Thymus (tissue), 11 donors: Measurements from ENCODE around the gene SH3GL3. TPM values are rescaled to one million over a fixed set of nuclear protein-coding genes. Genes with fewer than 3 reads are reported as not detected.

Experiments used
- DNase-seq, 9 donors: peaks; one replicate each; pipeline ENCODE4 v3.0.0-alpha.2; 2013; ENCODE audit warnings: low spot score in 9 of 9, low read depth in 6 of 9, missing footprints in 1 of 9
- H3K27ac ChIP-seq, 2 donors: one replicate each; pipeline ENCODE4 v1.5.1; 2013; ENCODE audit warnings: control low read depth in 1 of 2, low read depth in 1 of 2, low read length in 1 of 2, mild to moderate bottlenecking in 1 of 2, moderate library complexity in 1 of 2
- H3K27me3 ChIP-seq, 2 donors: one replicate each; pipeline ENCODE4 v1.5.1; 2013; ENCODE audit warnings: low read length in 1 of 2; ENCODE audit not compliant: control insufficient read depth in 2 of 2, insufficient read depth in 1 of 2
- H3K36me3 ChIP-seq, 2 donors: one replicate each; pipeline ENCODE4 v1.5.1; 2013; ENCODE audit warnings: low read length in 1 of 2, mild to moderate bottlenecking in 1 of 2, moderate library complexity in 1 of 2; ENCODE audit not compliant: control insufficient read depth in 2 of 2, insufficient read depth in 2 of 2
- H3K4me1 ChIP-seq, 2 donors: one replicate each; pipeline ENCODE4 v1.5.1; 2013; ENCODE audit warnings: low read length in 2 of 2; ENCODE audit not compliant: control insufficient read depth in 2 of 2, insufficient read depth in 2 of 2
- H3K4me3 ChIP-seq, 2 donors: one replicate each; pipeline ENCODE4 v1.5.1; 2013; ENCODE audit warnings: low read length in 2 of 2, control low read depth in 1 of 2, mild to moderate bottlenecking in 1 of 2
- H3K9me3 ChIP-seq, 2 donors: one replicate each; pipeline ENCODE4 v1.5.1; 2013; ENCODE audit warnings: low read length in 1 of 2, mild to moderate bottlenecking in 1 of 2; ENCODE audit not compliant: control insufficient read depth in 2 of 2, insufficient read depth in 1 of 2
- WGBS: extraction: QIAGEN DNeasy Blood & Tissue Kit; methylation state at CpG from one replicate; pipeline ENCODE4 v1.1.7; 2013; 5-methylcytosine and 5-hydroxymethylcytosine counted together
- polyA plus RNA-seq: library from polyadenylated mRNA; stranded (reverse); fragments of 200-250 nt; gene quantifications from one replicate; pipeline ENCODE4 v1.2.3, GENCODE V29; 2013
- total RNA-seq: library from RNA; stranded (reverse); fragments of 120-200 nt; gene quantifications from one replicate; pipeline ENCODE4 v1.2.4, GENCODE V29; 2013
- donor health status: healthy.

SH3GL3 gene
- total and polyA plus RNA-seq, 2 donors: 2.2 to 3.3 TPM

- WGBS: 88% methylated on average over 3 of the region's 3 CpGs
- H3K4me3 ChIP-seq: no peak overlapping the region
Observed at GRCh38 chr15:83430441-83430840, 16.7 kb upstream of the SH3GL3 start.

GRCh38 chr15:83431521-83431920 is 15.6 kb upstream of the SH3GL3 start:
- H3K4me1 ChIP-seq: no peaks in the 10 kb centered on the region
- H3K4me3 ChIP-seq: no peak overlapping the region
- no peak for DNase-seq
- 82% methylated on average over 2 of the region's 2 CpGs for WGBS
- H3K9me3 ChIP-seq: no peaks in the 10 kb centered on the region
- no peaks in the 10 kb centered on the region for H3K36me3 ChIP-seq
- H3K27me3 ChIP-seq: no peaks in the 10 kb centered on the region
- no peak overlapping the region for H3K27ac ChIP-seq

More at GRCh38 chr15:83430441-83430840, 16.7 kb upstream of the SH3GL3 start:
- DNase-seq: no peak
- H3K9me3 ChIP-seq: no peaks in the 10 kb centered on the region
- no peaks in the 10 kb centered on the region for H3K4me1 ChIP-seq
- H3K36me3 ChIP-seq: no peaks in the 10 kb centered on the region
- H3K27me3 ChIP-seq: no peaks in the 10 kb centered on the region
- no peak overlapping the region for H3K27ac ChIP-seq

- H3K4me3 ChIP-seq: no peak overlapping the region
- 75% methylated on average over 8 of the region's 8 CpGs for WGBS
- H3K9me3 ChIP-seq: no peaks in the 10 kb centered on the region
- no peak overlapping the region for H3K27ac ChIP-seq
- no peak for DNase-seq
- H3K4me1 ChIP-seq: no peaks in the 10 kb centered on the region
- no peaks in the 10 kb centered on the region for H3K36me3 ChIP-seq
- H3K27me3 ChIP-seq: no peaks in the 10 kb centered on the region
Observed at GRCh38 chr15:83435202-83435601, 11.9 kb upstream of the SH3GL3 start.

GRCh38 chr15:83435782-83436181 is 11.4 kb upstream of the SH3GL3 start:
- Histone ChIP-seq H3K4me3 (no peak overlapping the region), H3K27me3 (no peaks in the 10 kb centered on the region), H3K36me3 (no peaks in the 10 kb centered on the region), H3K27ac (no peak overlapping the region), H3K9me3 (no peaks in the 10 kb centered on the region), H3K4me1 (no peaks in the 10 kb centered on the region)
- DNase-seq: no peak
- WGBS: 92% methylated on average over 8 of the region's 8 CpGs

GRCh38 chr15:83436513-83437158 is 10.5 kb upstream of the SH3GL3 start:
- H3K36me3 ChIP-seq: no peaks in the 10 kb centered on the region
- H3K4me1 ChIP-seq: no peaks in the 10 kb centered on the region
- H3K4me3 ChIP-seq: no peak overlapping the region
- WGBS: 26% methylated on average over 6 of the region's 6 CpGs
- H3K27me3 ChIP-seq: no peaks in the 10 kb centered on the region
- peak in 1 of 9 donors; percentile 13 for DNase-seq
- H3K9me3 ChIP-seq: no peaks in the 10 kb centered on the region
- H3K27ac ChIP-seq: no peak overlapping the region

- 90% methylated on average over 5 of the region's 5 CpGs for WGBS
Observed at GRCh38 chr15:83443076-83443847, 3.9 kb upstream of the SH3GL3 start.

GRCh38 chr15:83444936-83445335 is 2.2 kb upstream of the SH3GL3 start:
- no peak for DNase-seq
- Histone ChIP-seq H3K27ac (no peak overlapping the region), H3K36me3 (no peaks in the 10 kb centered on the region), H3K4me1 (peaks cover 6 to 12% of the 10 kb centered on the region in 2 donors), H3K9me3 (no peaks in the 10 kb centered on the region), H3K4me3 (no peak overlapping the region), H3K27me3 (peaks cover 2 to 38% of the 10 kb centered on the region in 2 donors)

More at GRCh38 chr15:83443076-83443847, 3.9 kb upstream of the SH3GL3 start:
- Histone ChIP-seq H3K4me3 (no peak overlapping the region), H3K27me3 (peaks cover 0 to 28% of the 10 kb centered on the region in 2 donors), H3K27ac (no peak overlapping the region), H3K9me3 (no peaks in the 10 kb centered on the region), H3K4me1 (peaks cover 5 to 12% of the 10 kb centered on the region in 2 donors), H3K36me3 (no peaks in the 10 kb centered on the region)
- DNase-seq: no peak

- WGBS: 10% methylated on average over 5 of the region's 5 CpGs
- no peak overlapping the region for H3K4me3 ChIP-seq
- no peak overlapping the region for H3K27ac ChIP-seq
- no peaks in the 10 kb centered on the region for H3K36me3 ChIP-seq
- H3K27me3 ChIP-seq: peaks cover 2 to 38% of the 10 kb centered on the region in 2 donors
- no peak for DNase-seq
- peaks cover 6 to 12% of the 10 kb centered on the region in 2 donors for H3K4me1 ChIP-seq
- no peaks in the 10 kb centered on the region for H3K9me3 ChIP-seq
Observed at GRCh38 chr15:83445643-83446042, 1.5 kb upstream of the SH3GL3 start.

GRCh38 chr15:83446417-83446816 is 724 bp upstream of the SH3GL3 start:
- Histone ChIP-seq H3K27me3 (peaks cover 2 to 38% of the 10 kb centered on the region in 2 donors), H3K27ac (no peak overlapping the region), H3K4me1 (peaks cover 6 to 12% of the 10 kb centered on the region in 2 donors), H3K4me3 (no peak overlapping the region), H3K9me3 (no peaks in the 10 kb centered on the region), H3K36me3 (no peaks in the 10 kb centered on the region)
- DNase-seq: no peak
- 79% methylated on average over 14 of the region's 14 CpGs for WGBS
